ENCODE results near the gene RFTN1.

GRCh38 chr3:16329036-16329825 lies 184.3 kb downstream of the RFTN1 start:
- TF ChIP-seq CTCF (IDR thresholded peaks at IDR 0.05) (no peak), POLR2A (IDR thresholded peaks at IDR 0.05) (no peak)

Measured in testis (tissue), 2 donors.